Measurements from ENCODE around the gene IKZF1. TPM values are rescaled to one million over a fixed set of nuclear protein-coding genes. Genes with fewer than 3 reads are reported as not detected.

The IKZF1 gene
- total RNA-seq, 1 experiment from 2014 or later, result 0.77 TPM

- Histone ChIP-seq H3K36me3 (ENCODE audit: control insufficient read depth, insufficient read depth, low read length) (no peaks in the 10 kb centered on the region), H3K4me3 (ENCODE audit: low read depth in 2 of 2, low read length in 2 of 2) (no peak overlapping the region), H3K27me3 (ENCODE audit: control insufficient read depth, insufficient read depth, low read length) (peaks cover 6% of the 10 kb centered on the region), H3K4me1 (ENCODE audit: control insufficient read depth, insufficient read depth, low read length) (no peaks in the 10 kb centered on the region), H3K9me3 (ENCODE audit: control insufficient read depth, insufficient read depth, low read depth, low read length) (no peaks in the 10 kb centered on the region), H3K27ac (ENCODE audit: low read length) (no peak overlapping the region)
- ChIA-PET CTCF (no interaction called here), POLR2A (no interaction called here)
- intact Hi-C loops (cut with micrococcal nuclease; ENCODE audit: unreplicated experiment) (loop anchor here (10.0 kb wide), 1 partner anchor 65 kb away; no protein-coding TSS in a partner anchor), in situ Hi-C loops (cut with HindIII; ENCODE audit: low pct_unique_long_range_greater_than_20kb, low sequenced_read_pairs) (no loop called here)
- ATAC-seq (peak; percentile 11; the same call in 1 of the 2 replicates), DNase-seq (ENCODE audit: low read depth, low spot score) (no peak)
- no TSS peak for BruUV-seq (replicated peaks)
- TF ChIP-seq SIN3A (IDR thresholded peaks at IDR 0.05; ENCODE audit: borderline replicate concordance, insufficient read depth, low read depth, low read length), result no peak
- TF ChIP-seq TCF7L2 (IDR thresholded peaks at IDR 0.05; ENCODE audit: low read depth, low read length), result no peak
- TF ChIP-seq CTCF (IDR thresholded peaks at IDR 0.05), result no peak
- no peak for TF ChIP-seq POLR2AphosphoS5 (IDR thresholded peaks at IDR 0.05; ENCODE audit: low read depth, low read length)
- TF ChIP-seq REST (IDR thresholded peaks at IDR 0.05; ENCODE audit: insufficient read depth in 1 of 2, low read depth in 2 of 2, low read length in 1 of 2), result no peak
Measured at GRCh38 chr7:50359258-50359994, 54.9 kb downstream of the IKZF1 start.

- in situ Hi-C loops (cut with HindIII; ENCODE audit: low pct_unique_long_range_greater_than_20kb, low sequenced_read_pairs) (no loop called here), intact Hi-C loops (cut with micrococcal nuclease; ENCODE audit: unreplicated experiment) (loop anchor here (10.0 kb wide), 1 partner anchor 65 kb away; no protein-coding TSS in a partner anchor)
- no peak overlapping the region for H3K27ac ChIP-seq (ENCODE audit: low read length)
- H3K36me3 ChIP-seq (ENCODE audit: control insufficient read depth, insufficient read depth, low read length), result no peaks in the 10 kb centered on the region
- no TSS peak for BruUV-seq (replicated peaks)
- no peaks in the 10 kb centered on the region for H3K9me3 ChIP-seq (ENCODE audit: control insufficient read depth, insufficient read depth, low read depth, low read length)
- H3K27me3 ChIP-seq (ENCODE audit: control insufficient read depth, insufficient read depth, low read length), result peaks cover 6% of the 10 kb centered on the region
- CTCF ChIA-PET, result no interaction called here
- POLR2A ChIA-PET, result no interaction called here
- ATAC-seq, result no peak
- no peak for TF ChIP-seq TCF7L2 (IDR thresholded peaks at IDR 0.05; ENCODE audit: low read depth, low read length)
- TF ChIP-seq POLR2AphosphoS5 (IDR thresholded peaks at IDR 0.05; ENCODE audit: low read depth, low read length), result no peak
- no peak for TF ChIP-seq CTCF (IDR thresholded peaks at IDR 0.05)
- TF ChIP-seq REST (IDR thresholded peaks at IDR 0.05; ENCODE audit: insufficient read depth in 1 of 2, low read depth in 2 of 2, low read length in 1 of 2), result no peak
- no peak for TF ChIP-seq SIN3A (IDR thresholded peaks at IDR 0.05; ENCODE audit: borderline replicate concordance, insufficient read depth, low read depth, low read length)
- DNase-seq (ENCODE audit: low read depth, low spot score), result no peak
- H3K4me3 ChIP-seq (ENCODE audit: low read depth in 2 of 2, low read length in 2 of 2), result no peak overlapping the region
- H3K4me1 ChIP-seq (ENCODE audit: control insufficient read depth, insufficient read depth, low read length), result no peaks in the 10 kb centered on the region
Measured at GRCh38 chr7:50359995-50360925, 55.7 kb downstream of the IKZF1 start.
